HCT116 (cell line): ENCODE measurements around the gene HEBP1. TPM values are rescaled to one million over a fixed set of nuclear protein-coding genes. Genes with fewer than 3 reads are reported as not detected.

Experiments
- ATAC-seq: fragments of 200-7000 bp; cut with Tn5 transposase; 2 replicates; pipeline ENCODE4 v1.9.1; 2020; ENCODE audit warnings: mild to moderate bottlenecking, moderate library complexity
- BruUV-seq: library from RNA; stranded (reverse); fragments of 400-500 nt; replicated peaks from 2 replicates; lab custom pipeline; 2021; lab: Mats Ljungman, UMichigan
- CTCF ChIA-PET: fragments of 300-600 bp; sonication (Branson Sonifier 250); formaldehyde crosslinking; loops from one replicate; lab custom pipeline; 2021; ENCODE audit warnings: antibody characterized with exemption; lab: Charles Lee
- POLR2A ChIA-PET: fragments of 300-600, 350-600 bp; sonication (Branson Sonifier 250); formaldehyde crosslinking; loops from one replicate; lab custom pipeline; 2021; ENCODE audit warnings: antibody characterized with exemption; lab: Charles Lee
- RAD21 ChIA-PET, 2 experiments: fragments of 300-600 bp; sonication (Branson Sonifier 250); formaldehyde crosslinking; loops; one replicate each; lab custom pipeline; 2023; ENCODE audit warnings: low total read pairs in 2 of 2; ENCODE audit not compliant: uncharacterized antibody in 2 of 2, unreplicated experiment in 2 of 2, low non-redundant PET in 1 of 2; lab: Charles Lee
- DNase-seq: peaks from one replicate; pipeline ENCODE4 v3.0.0-alpha.2; 2010; ENCODE audit warnings: low read depth, low spot score
- H2AFZ ChIP-seq: fragments of 200-600 bp; shearing (Covaris generic), sonication (generic); 2 replicates; pipeline ENCODE4 v1.6.1; 2017; ENCODE audit warnings: low read depth, mixed run types, mixed read lengths, antibody characterized with exemption, low read length; ENCODE audit not compliant: poor library complexity, severe bottlenecking
- H3K27ac ChIP-seq: 2 replicates; pipeline ENCODE4 v1.5.1; 2012; ENCODE audit warnings: low read depth, low read length
- H3K27me3 ChIP-seq: fragments of 200-600 bp; sonication (generic); 2 replicates; pipeline ENCODE4 v1.6.1; 2016; ENCODE audit warnings: mixed run types, low read length, mixed read lengths; ENCODE audit not compliant: insufficient read depth
- H3K36me3 ChIP-seq, 2 experiments: fragments of 200-500 bp in 1 of 2; fragments of 200-600 bp in 1 of 2; sonication (Bioruptor generic) in 1 of 2; sonication (generic) in 1 of 2; 2 replicates each; pipeline versions ENCODE4 v1.5.1 to v1.6.1; 2014 to 2016; ENCODE audit warnings: low read length in 2 of 2, inconsistent platforms in 1 of 2, mixed read lengths in 1 of 2, mixed run types in 1 of 2; ENCODE audit not compliant: insufficient read depth in 2 of 2, control insufficient read depth in 1 of 2
- H3K4me1 ChIP-seq, 2 experiments: fragments of 200-600 bp in 1 of 2; sonication (generic) in 1 of 2; 2 replicates each; pipeline versions ENCODE4 v1.5.1 to v1.6.1; 2012 to 2017; ENCODE audit warnings: low read length in 2 of 2, inconsistent platforms in 1 of 2, mild to moderate bottlenecking in 1 of 2, mixed read lengths in 1 of 2, mixed run types in 1 of 2, moderate library complexity in 1 of 2; ENCODE audit not compliant: insufficient read depth in 2 of 2, control insufficient read depth in 1 of 2
- H3K4me2 ChIP-seq: fragments of 200-600 bp; sonication (generic); 2 replicates; pipeline ENCODE4 v1.6.1; 2017; ENCODE audit warnings: mixed run types, low read length, mixed read lengths
- H3K4me3 ChIP-seq, 2 experiments: fragments of 200-600 bp in 1 of 2; sonication (generic) in 1 of 2; replicated peaks in 1 of 2; 2 replicates each; pipeline ENCODE4 v1.5.1; 2011 to 2016; ENCODE audit warnings: low read length in 2 of 2, control low read depth in 1 of 2, low read depth in 1 of 2, mild to moderate bottlenecking in 1 of 2, mixed read lengths in 1 of 2, mixed run types in 1 of 2
- H3K79me2 ChIP-seq: fragments of 200-600 bp; sonication (generic); 2 replicates; pipeline ENCODE4 v1.6.1; 2017; ENCODE audit warnings: mild to moderate bottlenecking, mixed run types, low read length, moderate library complexity, mixed read lengths; ENCODE audit not compliant: insufficient read depth
- H3K9ac ChIP-seq: fragments of 200-600 bp; sonication (generic); 2 replicates; pipeline ENCODE4 v1.6.1; 2016; ENCODE audit warnings: low read length, mixed read lengths
- H3K9me2 ChIP-seq: fragments of 200-600 bp; sonication (generic), shearing (Covaris generic); 2 replicates; pipeline ENCODE4 v1.6.1; 2017; ENCODE audit warnings: mixed run types, mild to moderate bottlenecking, moderate library complexity; ENCODE audit not compliant: insufficient read depth
- H3K9me3 ChIP-seq, 2 experiments: fragments of 200-500 bp in 1 of 2; fragments of 200-600 bp in 1 of 2; sonication (Bioruptor generic) in 1 of 2; sonication (generic) in 1 of 2; 2 replicates each; pipeline ENCODE4 v1.6.1; 2014 to 2017; ENCODE audit warnings: low read length in 2 of 2, mixed read lengths in 2 of 2, inconsistent platforms in 1 of 2, low read depth in 1 of 2, mild to moderate bottlenecking in 1 of 2, mixed run types in 1 of 2, moderate library complexity in 1 of 2; ENCODE audit not compliant: control insufficient read depth in 1 of 2, insufficient read depth in 1 of 2
- H4K20me1 ChIP-seq: fragments of 200-600 bp; sonication (generic), shearing (Covaris generic); 2 replicates; pipeline ENCODE4 v1.6.1; 2017; ENCODE audit warnings: mixed run types, mild to moderate bottlenecking, moderate library complexity; ENCODE audit not compliant: insufficient read depth
- ATF3 ChIP-seq: IDR thresholded peaks from 2 replicates; pipeline ENCODE4 v1.6.1; 2012
- EGR1 ChIP-seq: IDR thresholded peaks from 2 replicates; pipeline ENCODE4 v1.6.1; 2012; ENCODE audit warnings: low read depth
- ELF1 ChIP-seq: IDR thresholded peaks from 2 replicates; pipeline ENCODE4 v1.6.1; 2012; ENCODE audit warnings: low read depth, borderline replicate concordance
- POLR2A ChIP-seq: IDR thresholded peaks from 2 replicates; pipeline ENCODE4 v1.7.0; 2011; ENCODE audit warnings: borderline replicate concordance; ENCODE audit not compliant: insufficient read depth, insufficient read length; ENCODE audit errors: extremely low read depth
- POLR2AphosphoS5 ChIP-seq: IDR thresholded peaks from 2 replicates; pipeline ENCODE4 v1.6.1; 2011; ENCODE audit warnings: mild to moderate bottlenecking, low read depth, low read length, moderate library complexity
- SP1 ChIP-seq: IDR thresholded peaks from 2 replicates; pipeline ENCODE4 v1.6.1; 2012; ENCODE audit warnings: low read depth
- ZFX ChIP-seq: fragments of 450-650 bp; IDR thresholded peaks from 2 replicates; pipeline ENCODE4 v1.6.1; 2017
- ZNF274 ChIP-seq: fragments of 200-500 bp; sonication (Bioruptor generic); IDR thresholded peaks from 2 replicates; pipeline ENCODE4 v1.6.1; 2014; ENCODE audit warnings: mild to moderate bottlenecking, low read depth, low read length, inconsistent platforms
- intact Hi-C: fragments of 100-400 bp; cut with micrococcal nuclease; formaldehyde crosslinking; loops from 2 replicates; pipeline ENCODE4 v1.10.0; 2022
- total RNA-seq: library from RNA; stranded (reverse); gene quantifications from one replicate; pipeline ENCODE4 v1.2.1, GENCODE V29; 2021; ENCODE audit not compliant: unreplicated experiment

Gene HEBP1
- total RNA-seq, 1 experiment from 2014 or later = 41.0 TPM

GRCh38 chr12:12929696-12930095, 70.4 kb downstream of the HEBP1 start:
- H3K27me3 ChIP-seq = no peaks in the 10 kb centered on the region
- intact Hi-C loops = no loop called here
- no peak overlapping the region for H3K4me3 ChIP-seq
- RAD21 ChIA-PET = no interaction called here
- no peak overlapping the region for H3K4me2 ChIP-seq
- peaks cover 12% of the 10 kb centered on the region; the same call in 1 of the 2 replicates for H3K79me2 ChIP-seq
- peaks cover 0 to 10% of the 10 kb centered on the region in 2 experiments; a peak in 2 of 4 replicates for H3K36me3 ChIP-seq
- TF ChIP-seq ELF1 (no peak), EGR1 (no peak), ZFX (no peak)
- POLR2A ChIA-PET = no interaction called here
- H3K9me2 ChIP-seq = no peaks in the 10 kb centered on the region
- H4K20me1 ChIP-seq = no peaks in the 10 kb centered on the region
- DNase-seq = no peak
- no peak for ATAC-seq
- peaks cover 7 to 22% of the 10 kb centered on the region in 2 experiments; a peak in 3 of 4 replicates for H3K4me1 ChIP-seq
- BruUV-seq = TSS peak; percentile 2
- no peak overlapping the region for H3K9ac ChIP-seq
- CTCF ChIA-PET = no interaction called here
- H3K27ac ChIP-seq = no peak overlapping the region
- H2AFZ ChIP-seq = no peak overlapping the region
- peaks cover 0 to 6% of the 10 kb centered on the region in 2 experiments; a peak in 1 of 4 replicates for H3K9me3 ChIP-seq

GRCh38 chr12:12927211-12928079, 72.6 kb downstream of the HEBP1 start:
- H3K27ac ChIP-seq = peak overlapping the region; percentile 80
- H3K4me2 ChIP-seq = peak overlapping the region; percentile 83
- BruUV-seq = TSS peak; percentile 85
- H3K4me1 ChIP-seq = peaks cover 7 to 22% of the 10 kb centered on the region in 2 experiments; a peak in 3 of 4 replicates
- ATAC-seq = peak; percentile 95
- peaks cover 0 to 6% of the 10 kb centered on the region in 2 experiments; a peak in 1 of 4 replicates for H3K9me3 ChIP-seq
- no peaks in the 10 kb centered on the region for H3K9me2 ChIP-seq
- peak overlapping the region; percentile 67 to 68 for H3K4me3 ChIP-seq
- no peak overlapping the region for H2AFZ ChIP-seq
- ChIA-PET POLR2A (interaction anchor here (0.9 kb wide), 1 partner anchor 11 kb away, joined by 3 read pairs; no protein-coding TSS in a partner anchor), CTCF (no interaction called here), RAD21 (no interaction called here)
- peak; percentile 90 for DNase-seq
- peaks cover 0 to 15% of the 10 kb centered on the region in 2 experiments; a peak in 2 of 4 replicates for H3K36me3 ChIP-seq
- no peaks in the 10 kb centered on the region for H3K27me3 ChIP-seq
- intact Hi-C loops = no loop called here
- TF ChIP-seq POLR2AphosphoS5 (peak; percentile 90), POLR2A (peak; percentile 82), ATF3 (peak; percentile 75; the same call in 1 of the 2 replicates), ZNF274 (no peak), SP1 (no peak)
- peak overlapping the region; percentile 63 for H3K9ac ChIP-seq
- H3K79me2 ChIP-seq = peaks cover 12% of the 10 kb centered on the region; the same call in 1 of the 2 replicates
- H4K20me1 ChIP-seq = no peaks in the 10 kb centered on the region
